Smooth muscle cell (in vitro differentiated cells): ENCODE measurements around the gene PPFIBP2. TPM values are rescaled to one million over a fixed set of nuclear protein-coding genes. Genes with fewer than 3 reads are reported as not detected.

Experiments
- DNase-seq: peaks from one replicate; lab custom pipeline; 2025; ENCODE audit not compliant: unreplicated experiment; lab: John Stamatoyannopoulos, UW
- H2AFZ ChIP-seq: fragments of 200-600 bp; sonication (generic); 2 replicates; pipeline ENCODE4 v1.6.0; 2016; ENCODE audit warnings: antibody characterized with exemption, low read depth, mild to moderate bottlenecking
- H3F3A ChIP-seq: fragments of 200-600 bp; sonication (generic); 2 replicates; pipeline ENCODE4 v1.6.0; 2017; ENCODE audit warnings: antibody characterized with exemption, low read depth
- H3K27ac ChIP-seq: fragments of 200-600 bp; sonication (generic); 2 replicates; pipeline ENCODE4 v1.5.1; 2016; ENCODE audit warnings: low read depth, mild to moderate bottlenecking
- H3K27me3 ChIP-seq: fragments of 200-600 bp; sonication (generic); 2 replicates; pipeline ENCODE4 v1.6.1; 2016; ENCODE audit warnings: low read depth, mild to moderate bottlenecking
- H3K36me3 ChIP-seq: fragments of 200-600 bp; sonication (generic); 2 replicates; pipeline ENCODE4 v1.5.1; 2016; ENCODE audit warnings: low read depth
- H3K4me1 ChIP-seq: fragments of 200-600 bp; sonication (generic); 2 replicates; pipeline ENCODE4 v1.5.1; 2016; ENCODE audit warnings: low read depth
- H3K4me2 ChIP-seq: fragments of 200-600 bp; sonication (generic); 2 replicates; pipeline ENCODE4 v1.6.0; 2016; ENCODE audit warnings: mild to moderate bottlenecking
- H3K4me3 ChIP-seq: fragments of 200-600 bp; sonication (generic); 2 replicates; pipeline ENCODE4 v1.5.1; 2016; ENCODE audit warnings: mild to moderate bottlenecking
- H3K79me2 ChIP-seq: fragments of 200-600 bp; sonication (generic); 2 replicates; pipeline ENCODE4 v1.6.0; 2016; ENCODE audit warnings: low read depth, mild to moderate bottlenecking
- H3K9ac ChIP-seq: fragments of 200-600 bp; sonication (generic); 2 replicates; pipeline ENCODE4 v1.6.0; 2016; ENCODE audit warnings: low read depth
- H3K9me3 ChIP-seq: fragments of 200-600 bp; sonication (generic); replicated peaks from 2 replicates; pipeline ENCODE4 v1.5.1; 2016; ENCODE audit warnings: low read depth
- H4K20me1 ChIP-seq: fragments of 200-600 bp; sonication (generic); 2 replicates; pipeline ENCODE4 v1.6.0; 2016; ENCODE audit warnings: low read depth
- WGBS: methylation state at CpG from one replicate; pipeline ENCODE4 v1.1.7; 2016; ENCODE audit warnings: low lambda C conversion rate; 5-methylcytosine and 5-hydroxymethylcytosine counted together
- polyA plus RNA-seq: library from polyadenylated mRNA; unstranded; fragments of >200 nt; fragmentation: Nextera tagmentation; extraction: Ambion mirVana; gene quantifications from 2 replicates; pipeline ENCODE4 v1.2.1, GENCODE V29; 2016
- total RNA-seq: library from RNA; depleted of rRNA; stranded (reverse); fragments of >200 nt; gene quantifications from 2 replicates; pipeline ENCODE4 v1.2.3, GENCODE V29; 2014
- TF ChIP-seq, protein P1 (sequence below): fragments of 200-600 bp; sonication (generic); IDR thresholded peaks from 2 replicates; pipeline ENCODE4 v1.5.1; 2017; ENCODE audit warnings: borderline replicate concordance, mild to moderate bottlenecking, antibody characterized with exemption; ENCODE audit not compliant: insufficient read depth, poor library complexity, severe bottlenecking

PPFIBP2 gene
- total and polyA plus RNA-seq, 2 experiments from 2014 or later = 9.8 to 20.2 TPM

DNA sequence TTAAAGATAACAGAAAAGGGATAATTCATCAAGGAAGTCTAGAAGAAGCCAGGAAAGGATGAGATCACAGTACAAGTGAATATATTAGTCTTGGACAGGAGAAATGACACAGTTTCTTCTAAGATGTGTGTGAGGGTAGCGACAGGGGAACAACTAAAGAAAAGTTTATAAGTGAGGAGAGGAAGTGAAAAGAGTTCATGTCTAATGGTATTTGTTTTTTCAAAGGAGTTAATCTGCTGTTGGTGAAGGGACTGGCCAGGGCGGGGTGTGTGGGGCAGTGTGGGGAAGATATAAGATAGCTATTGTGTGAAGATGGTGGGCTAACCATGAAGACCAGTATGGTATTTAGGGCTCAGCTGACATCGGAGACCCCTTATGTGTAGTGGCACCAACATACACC, 7.6 kb upstream of the PPFIBP2 start:
- H3F3A ChIP-seq = no peaks in the 10 kb centered on the region
- H3K27ac ChIP-seq = no peak overlapping the region
- H3K4me1 ChIP-seq = no peaks in the 10 kb centered on the region
- H3K4me3 ChIP-seq = no peak overlapping the region
- H3K36me3 ChIP-seq = no peaks in the 10 kb centered on the region
- TF ChIP-seq, protein P1, sequence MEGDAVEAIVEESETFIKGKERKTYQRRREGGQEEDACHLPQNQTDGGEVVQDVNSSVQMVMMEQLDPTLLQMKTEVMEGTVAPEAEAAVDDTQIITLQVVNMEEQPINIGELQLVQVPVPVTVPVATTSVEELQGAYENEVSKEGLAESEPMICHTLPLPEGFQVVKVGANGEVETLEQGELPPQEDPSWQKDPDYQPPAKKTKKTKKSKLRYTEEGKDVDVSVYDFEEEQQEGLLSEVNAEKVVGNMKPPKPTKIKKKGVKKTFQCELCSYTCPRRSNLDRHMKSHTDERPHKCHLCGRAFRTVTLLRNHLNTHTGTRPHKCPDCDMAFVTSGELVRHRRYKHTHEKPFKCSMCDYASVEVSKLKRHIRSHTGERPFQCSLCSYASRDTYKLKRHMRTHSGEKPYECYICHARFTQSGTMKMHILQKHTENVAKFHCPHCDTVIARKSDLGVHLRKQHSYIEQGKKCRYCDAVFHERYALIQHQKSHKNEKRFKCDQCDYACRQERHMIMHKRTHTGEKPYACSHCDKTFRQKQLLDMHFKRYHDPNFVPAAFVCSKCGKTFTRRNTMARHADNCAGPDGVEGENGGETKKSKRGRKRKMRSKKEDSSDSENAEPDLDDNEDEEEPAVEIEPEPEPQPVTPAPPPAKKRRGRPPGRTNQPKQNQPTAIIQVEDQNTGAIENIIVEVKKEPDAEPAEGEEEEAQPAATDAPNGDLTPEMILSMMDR = no peak
- no peaks in the 10 kb centered on the region for H3K27me3 ChIP-seq
- H3K79me2 ChIP-seq = no peaks in the 10 kb centered on the region
- DNase-seq = no peak
- no peaks in the 10 kb centered on the region for H4K20me1 ChIP-seq
- 95% methylated on average over 3 of the region's 3 CpGs for WGBS
- no peak overlapping the region for H3K9ac ChIP-seq
- H2AFZ ChIP-seq = no peak overlapping the region
- H3K9me3 ChIP-seq = no peaks in the 10 kb centered on the region
- H3K4me2 ChIP-seq = no peak overlapping the region

DNA sequence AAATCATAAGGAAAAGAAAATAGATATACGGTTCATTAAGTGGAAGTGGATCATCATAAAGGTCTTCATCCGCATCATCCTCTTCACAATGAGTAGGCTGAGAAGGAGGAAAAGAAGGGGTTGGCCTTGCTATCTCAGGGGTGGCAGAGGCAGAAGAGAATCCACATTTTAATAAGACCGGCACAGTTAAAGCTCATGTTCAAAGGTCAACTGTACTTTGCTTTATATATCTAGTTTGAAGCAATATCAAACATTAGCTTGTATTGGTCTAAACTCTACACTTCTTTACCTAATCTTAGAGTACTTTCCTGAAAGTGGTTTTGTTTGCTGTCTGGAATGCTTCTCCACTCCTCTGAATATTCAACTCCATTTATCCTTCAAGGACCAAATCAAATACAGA, 5.7 kb upstream of the PPFIBP2 start:
- Histone ChIP-seq H3K79me2 (no peaks in the 10 kb centered on the region), H3K4me2 (no peak overlapping the region), H3K4me3 (no peak overlapping the region), H3K36me3 (no peaks in the 10 kb centered on the region), H3K27me3 (no peaks in the 10 kb centered on the region), H4K20me1 (no peaks in the 10 kb centered on the region), H3K9ac (no peak overlapping the region), H3K9me3 (no peaks in the 10 kb centered on the region), H3K27ac (no peak overlapping the region), H3F3A (no peaks in the 10 kb centered on the region), H3K4me1 (peaks cover 7% of the 10 kb centered on the region), H2AFZ (no peak overlapping the region)
- DNase-seq = no peak
- TF ChIP-seq, protein P1 = no peak
- 95% methylated on average over 3 of the region's 3 CpGs for WGBS

DNA sequence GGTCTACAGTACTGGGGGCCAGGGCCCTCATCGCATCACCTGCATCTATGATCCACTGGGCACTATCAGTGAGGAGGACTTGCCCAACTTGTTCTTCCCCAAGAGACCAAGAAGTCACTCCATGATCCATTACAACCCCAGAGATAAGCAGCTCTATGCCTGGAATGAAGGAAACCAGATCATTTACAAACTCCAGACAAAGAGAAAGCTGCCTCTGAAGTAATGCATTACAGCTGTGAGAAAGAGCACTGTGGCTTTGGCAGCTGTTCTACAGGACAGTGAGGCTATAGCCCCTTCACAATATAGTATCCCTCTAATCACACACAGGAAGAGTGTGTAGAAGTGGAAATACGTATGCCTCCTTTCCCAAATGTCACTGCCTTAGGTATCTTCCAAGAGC, 3.8 kb upstream of the PPFIBP2 start:
- no peak for DNase-seq
- no peaks in the 10 kb centered on the region for H3K9me3 ChIP-seq
- no peak overlapping the region for H3K27ac ChIP-seq
- WGBS = 61% methylated on average over 2 of the region's 2 CpGs
- H3K4me2 ChIP-seq = no peak overlapping the region
- H3K27me3 ChIP-seq = no peaks in the 10 kb centered on the region
- H3K36me3 ChIP-seq = no peaks in the 10 kb centered on the region
- H4K20me1 ChIP-seq = no peaks in the 10 kb centered on the region
- peaks cover 12% of the 10 kb centered on the region for H3K4me1 ChIP-seq
- TF ChIP-seq, protein P1 = no peak
- no peak overlapping the region for H3K9ac ChIP-seq
- H3K79me2 ChIP-seq = peaks cover 3% of the 10 kb centered on the region
- H2AFZ ChIP-seq = no peak overlapping the region
- no peaks in the 10 kb centered on the region for H3F3A ChIP-seq
- no peak overlapping the region for H3K4me3 ChIP-seq

DNA sequence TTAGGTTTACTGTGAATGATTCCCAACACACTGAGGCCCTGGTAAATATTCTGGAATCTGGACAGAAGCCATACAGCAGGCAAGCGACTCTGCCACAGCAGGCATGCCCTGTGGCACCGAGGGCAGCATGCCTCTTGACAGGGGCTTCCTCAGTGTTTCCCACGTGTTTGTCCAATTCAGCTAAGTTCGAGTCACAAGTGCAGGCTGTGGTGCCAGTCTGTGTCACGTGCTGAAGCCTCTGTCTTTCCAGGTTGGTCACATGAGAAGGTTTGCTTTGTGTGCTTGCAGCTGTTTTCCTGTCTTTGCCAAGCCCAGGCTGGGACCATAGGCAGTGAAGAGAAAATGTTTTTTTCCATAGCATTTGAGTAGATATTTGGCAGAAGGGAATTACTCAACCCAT, 2.4 kb upstream of the PPFIBP2 start:
- 84% methylated on average over 5 of the region's 5 CpGs for WGBS
- TF ChIP-seq, protein P1 = no peak
- Histone ChIP-seq H3K9me3 (no peaks in the 10 kb centered on the region), H3K4me1 (peaks cover 12% of the 10 kb centered on the region), H3K9ac (no peak overlapping the region), H3K27me3 (no peaks in the 10 kb centered on the region), H3K79me2 (peaks cover 6% of the 10 kb centered on the region), H3F3A (no peaks in the 10 kb centered on the region), H3K4me2 (no peak overlapping the region), H3K36me3 (no peaks in the 10 kb centered on the region), H3K4me3 (no peak overlapping the region), H4K20me1 (no peaks in the 10 kb centered on the region), H3K27ac (no peak overlapping the region), H2AFZ (no peak overlapping the region)
- no peak for DNase-seq
